ENCODE results near the gene NDUFAF8.

GRCh38 chr17:81247339-81247990 lies 8.3 kb downstream of the NDUFAF8 start:
- TF ChIP-seq CTCF (IDR thresholded peaks at IDR 0.05) (no peak), POLR2A (IDR thresholded peaks at IDR 0.05) (no peak)
